ENCODE results near the gene TUBB6.
A peak's percentile ranks its signal among the peaks of the same experiment; 100 is the strongest.

The TUBB6 gene

GRCh38 chr18:12318857-12319256 lies 10.8 kb downstream of the TUBB6 start:
- TF ChIP-seq ZNF26 (tag by site-specific recombination; IDR thresholded peaks at IDR 0.05), result no peak
- TF ChIP-seq, protein P1, sequence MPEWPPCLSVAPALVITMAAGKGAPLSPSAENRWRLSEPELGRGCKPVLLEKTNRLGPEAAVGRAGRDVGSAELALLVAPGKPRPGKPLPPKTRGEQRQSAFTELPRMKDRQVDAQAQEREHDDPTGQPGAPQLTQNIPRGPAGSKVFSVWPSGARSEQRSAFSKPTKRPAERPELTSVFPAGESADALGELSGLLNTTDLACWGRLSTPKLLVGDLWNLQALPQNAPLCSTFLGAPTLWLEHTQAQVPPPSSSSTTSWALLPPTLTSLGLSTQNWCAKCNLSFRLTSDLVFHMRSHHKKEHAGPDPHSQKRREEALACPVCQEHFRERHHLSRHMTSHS (tag by site-specific recombination; IDR thresholded peaks at IDR 0.05), result no peak
- TF ChIP-seq ZNF792 (tag by site-specific recombination; IDR thresholded peaks at IDR 0.05), result no peak
- no peak for TF ChIP-seq ZSCAN5A (tag by site-specific recombination; IDR thresholded peaks at IDR 0.05)
- no peak for TF ChIP-seq WT1 (tag by site-specific recombination; IDR thresholded peaks at IDR 0.05)
- TF ChIP-seq ZNF624 (tag by site-specific recombination; IDR thresholded peaks at IDR 0.05), result no peak
- TF ChIP-seq ZNF549 (tag by site-specific recombination; IDR thresholded peaks at IDR 0.05), result no peak
- no peak for TF ChIP-seq ZNF10 (tag by site-specific recombination; IDR thresholded peaks at IDR 0.05)
- TF ChIP-seq ZXDB (tag by site-specific recombination; IDR thresholded peaks at IDR 0.05), result no peak
- no peak for TF ChIP-seq ZNF433 (tag by site-specific recombination; IDR thresholded peaks at IDR 0.05; ENCODE audit: low read depth)
- TF ChIP-seq, protein P2, sequence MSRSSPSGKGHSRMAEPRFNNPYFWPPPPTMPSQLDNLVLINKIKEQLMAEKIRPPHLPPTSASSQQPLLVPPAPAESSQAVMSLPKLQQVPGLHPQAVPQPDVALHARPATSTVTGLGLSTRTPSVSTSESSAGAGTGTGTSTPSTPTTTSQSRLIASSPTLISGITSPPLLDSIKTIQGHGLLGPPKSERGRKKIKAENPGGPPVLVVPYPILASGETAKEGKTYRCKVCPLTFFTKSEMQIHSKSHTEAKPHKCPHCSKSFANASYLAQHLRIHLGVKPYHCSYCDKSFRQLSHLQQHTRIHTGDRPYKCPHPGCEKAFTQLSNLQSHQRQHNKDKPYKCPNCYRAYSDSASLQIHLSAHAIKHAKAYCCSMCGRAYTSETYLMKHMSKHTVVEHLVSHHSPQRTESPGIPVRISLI (tag by site-specific recombination; IDR thresholded peaks at IDR 0.05), result no peak
- TF ChIP-seq ZSCAN30 (tag by site-specific recombination; IDR thresholded peaks at IDR 0.05), result no peak
- TF ChIP-seq ZNF175 (tag by site-specific recombination; IDR thresholded peaks at IDR 0.05), result no peak
- Histone ChIP-seq H3K9me3 (ENCODE audit: control insufficient read depth, insufficient read depth, low read depth, low read length) (no peaks in the 10 kb centered on the region), H3K27ac (ENCODE audit: extremely low read depth, low read depth, low read length) (no peak overlapping the region), H3K4me1 (ENCODE audit: control insufficient read depth, insufficient read depth, low read length) (0 out of 2 replicates have a peak, but pooled peaks cover 2% of the 10 kb centered on the region), H3K36me3 (ENCODE audit: control insufficient read depth in 2 of 2, insufficient read depth in 1 of 2, low read length in 2 of 2) (peaks cover 37 to 62% of the 10 kb centered on the region in 2 experiments), H3K4me3 (ENCODE audit: low read depth, low read length) (no peak overlapping the region)
- POLR2A ChIA-PET, result interaction anchor here (0.6 to 1.7 kb wide), 3 partner anchors 10 to 71 kb away, joined by 3 to 6 read pairs (median 3); no protein-coding TSS in a partner anchor
- CTCF ChIA-PET, result interaction anchor here (2.6 to 12.6 kb wide), 2 partner anchors 9 to 47 kb away, joined by 15 to 101 read pairs; no protein-coding TSS in a partner anchor

DNA sequence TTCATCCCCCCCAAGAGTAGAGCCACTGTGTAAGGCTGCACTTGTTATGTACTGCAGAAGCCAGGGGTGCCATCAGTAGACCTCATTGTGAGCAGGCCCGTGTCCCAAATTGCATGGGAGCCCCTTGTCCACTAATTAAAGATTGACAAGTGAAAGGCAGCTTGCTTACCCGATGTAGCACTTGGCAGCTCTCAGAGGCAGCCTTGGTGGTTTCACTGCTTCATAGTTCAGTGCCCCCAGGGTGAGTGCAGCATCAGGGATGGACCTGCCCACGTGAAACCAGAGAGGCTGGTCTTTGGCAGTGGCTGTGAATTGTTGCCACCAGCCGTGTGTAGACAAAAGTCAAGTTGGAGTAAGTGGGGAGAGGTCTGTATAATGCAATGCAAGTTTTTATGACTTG lies 13.3 kb downstream of the TUBB6 start:
- peaks cover 36 to 62% of the 10 kb centered on the region in 2 experiments for H3K36me3 ChIP-seq (ENCODE audit: control insufficient read depth in 2 of 2, insufficient read depth in 1 of 2, low read length in 2 of 2)
- ChIA-PET CTCF (interaction anchor here (0.7 to 1.3 kb wide), 2 partner anchors 13 to 49 kb away, joined by 3 to 6 read pairs; no protein-coding TSS in a partner anchor), POLR2A (interaction anchor here (0.5 to 2.4 kb wide), 3 partner anchors 11 to 56 kb away, joined by 3 to 9 read pairs (median 3); partner anchors contain the start of gene AFG3L2)
- 0 out of 2 replicates have a peak, but pooled peaks cover 2% of the 10 kb centered on the region for H3K4me1 ChIP-seq (ENCODE audit: control insufficient read depth, insufficient read depth, low read length)
- no peaks in the 10 kb centered on the region for H3K9me3 ChIP-seq (ENCODE audit: control insufficient read depth, insufficient read depth, low read depth, low read length)
- no peak overlapping the region for H3K27ac ChIP-seq (ENCODE audit: extremely low read depth, low read depth, low read length)
- H3K4me3 ChIP-seq (ENCODE audit: low read depth, low read length), result no peak overlapping the region
- TF ChIP-seq ZNF350 (tag by site-specific recombination; IDR thresholded peaks at IDR 0.05), result no peak
- TF ChIP-seq ZNF513 (tag by site-specific recombination; IDR thresholded peaks at IDR 0.05), result no peak
- no peak for TF ChIP-seq ZNF76 (tag by site-specific recombination; IDR thresholded peaks at IDR 0.05; ENCODE audit: borderline replicate concordance, low read depth)
- TF ChIP-seq PRDM4 (tag by site-specific recombination; IDR thresholded peaks at IDR 0.05), result peak; percentile 21; the same call in 1 of the 2 replicates
- no peak for TF ChIP-seq ZNF184 (tag by site-specific recombination; IDR thresholded peaks at IDR 0.05)
- TF ChIP-seq ZNF112 (tag by site-specific recombination; IDR thresholded peaks at IDR 0.05), result no peak
- no peak for TF ChIP-seq ZNF37A (tag by site-specific recombination; IDR thresholded peaks at IDR 0.05)
- TF ChIP-seq ZSCAN5A (tag by site-specific recombination; IDR thresholded peaks at IDR 0.05), result no peak
- no peak for TF ChIP-seq ZNF157 (tag by site-specific recombination; IDR thresholded peaks at IDR 0.05)
